ENCODE data around the gene SORCS3. TPM values are rescaled to one million over a fixed set of nuclear protein-coding genes. Genes with fewer than 3 reads are reported as not detected.

Gene SORCS3
- total RNA-seq, 2 donors from 2014 or later = not detected

- ATAC-seq (no peak), DNase-seq (no peak)
- no peak overlapping the region for H3K27ac ChIP-seq
Observed at GRCh38 chr10:104735036-104735756, 94.1 kb downstream of the SORCS3 start.

GRCh38 chr10:104735757-104736391, 94.8 kb downstream of the SORCS3 start:
- TF ChIP-seq POLR2A (IDR thresholded peaks at IDR 0.05) (no peak), CTCF (IDR thresholded peaks at IDR 0.05) (no peak)
- Histone ChIP-seq H3K4me1 (no peaks in the 10 kb centered on the region), H3K27ac (no peak overlapping the region), H3K36me3 (replicated peaks in 1 of 2; ENCODE audit: insufficient read depth in 1 of 2, low read depth in 2 of 2) (no peaks in the 10 kb centered on the region), H3K9me3 (no peaks in the 10 kb centered on the region), H3K27me3 (no peaks in the 10 kb centered on the region), H3K4me3 (no peak overlapping the region)
- WGBS, 2 donors = 33 to 38% methylated on average over 10 of the region's 10 CpGs
- intact Hi-C loops (cut with DNase I) = no loop called here
- ATAC-seq (no peak), DNase-seq (no peak)

More at GRCh38 chr10:104735036-104735756, 94.1 kb downstream of the SORCS3 start:
- no peaks in the 10 kb centered on the region for H3K36me3 ChIP-seq (replicated peaks in 1 of 2; ENCODE audit: insufficient read depth in 1 of 2, low read depth in 2 of 2)
- intact Hi-C loops (cut with DNase I) = no loop called here
- H3K4me3 ChIP-seq = no peak overlapping the region
- no peaks in the 10 kb centered on the region for H3K9me3 ChIP-seq
- no peaks in the 10 kb centered on the region for H3K27me3 ChIP-seq
- 22 to 32% methylated on average over 14 of the region's 14 CpGs for WGBS, 2 donors
- H3K4me1 ChIP-seq = no peaks in the 10 kb centered on the region
- TF ChIP-seq POLR2A (IDR thresholded peaks at IDR 0.05) = no peak
- TF ChIP-seq CTCF (IDR thresholded peaks at IDR 0.05) = no peak

- H3K27ac ChIP-seq = no peak overlapping the region
- H3K27me3 ChIP-seq = no peaks in the 10 kb centered on the region
- intact Hi-C loops (cut with DNase I) = no loop called here
- no peak for DNase-seq
- 84% methylated on average over 3 of the region's 3 CpGs for WGBS, 2 donors
- no peak for ATAC-seq
- H3K4me1 ChIP-seq = no peaks in the 10 kb centered on the region
- H3K9me3 ChIP-seq = no peaks in the 10 kb centered on the region
- H3K4me3 ChIP-seq = no peak overlapping the region
- no peaks in the 10 kb centered on the region for H3K36me3 ChIP-seq (replicated peaks in 1 of 2; ENCODE audit: insufficient read depth in 1 of 2, low read depth in 2 of 2)
- TF ChIP-seq CTCF (IDR thresholded peaks at IDR 0.05) = no peak
- no peak for TF ChIP-seq POLR2A (IDR thresholded peaks at IDR 0.05)
Observed at GRCh38 chr10:104741127-104741526, 100.0 kb downstream of the SORCS3 start.

- Histone ChIP-seq H3K27me3 (no peaks in the 10 kb centered on the region), H3K27ac (no peak overlapping the region), H3K4me3 (no peak overlapping the region), H3K9me3 (no peaks in the 10 kb centered on the region), H3K36me3 (replicated peaks in 1 of 2; ENCODE audit: insufficient read depth in 1 of 2, low read depth in 2 of 2) (no peaks in the 10 kb centered on the region), H3K4me1 (no peaks in the 10 kb centered on the region)
- TF ChIP-seq POLR2A (IDR thresholded peaks at IDR 0.05) (no peak), CTCF (IDR thresholded peaks at IDR 0.05) (no peak)
- DNase-seq (no peak), ATAC-seq (no peak)
- 35 to 55% methylated on average over 1 of the region's 1 CpG for WGBS, 2 donors
- intact Hi-C loops (cut with DNase I) = no loop called here
Observed at GRCh38 chr10:104744052-104744451, 103.0 kb downstream of the SORCS3 start.

All from body of pancreas (tissue), 4 donors.